Limb (tissue), 2 donors: ENCODE results near the gene ABCC11.
"Not testable (repeated sequence)": the region's sequence is repeated elsewhere in the genome, so short reads cannot be mapped to it uniquely, and the experiment has no call there.

Experiments
- DNase-seq, 2 donors: peaks; one replicate each; pipeline ENCODE4 v3.0.0-alpha.2; 2016; ENCODE audit errors: extremely low spot score in 2 of 2

ABCC11 gene

GRCh38 chr16:48250520-48251278 lies 3.4 kb upstream of the ABCC11 start:
- no peak for DNase-seq

GRCh38 chr16:48246066-48246465 lies 1.3 kb downstream of the ABCC11 start:
- DNase-seq: no peak

- DNase-seq: no peak
Measured at GRCh38 chr16:48244863-48245195, 2.5 kb downstream of the ABCC11 start.

- peak; percentile 89 to 94 for DNase-seq
Measured at GRCh38 chr16:48244080-48244862, 3.1 kb downstream of the ABCC11 start, which contains the start of gene LONP2. LONP2 (plus strand) TSS chr16:48244300; CDS start chr16:48244389, 89 bp downstream.

- DNase-seq: not testable (repeated sequence)
Measured at GRCh38 chr16:48240147-48240546, 7.2 kb downstream of the ABCC11 start.

- no peak for DNase-seq
Measured at GRCh38 chr16:48236286-48236685, 11.1 kb downstream of the ABCC11 start.

GRCh38 chr16:48235556-48236136 lies 11.7 kb downstream of the ABCC11 start:
- no peak for DNase-seq

GRCh38 chr16:48235058-48235555 lies 12.2 kb downstream of the ABCC11 start:
- DNase-seq: no peak

GRCh38 chr16:48234630-48235029 lies 12.7 kb downstream of the ABCC11 start:
- no peak for DNase-seq

GRCh38 chr16:48232493-48233040 lies 14.8 kb downstream of the ABCC11 start:
- no peak for DNase-seq

GRCh38 chr16:48231727-48232492 lies 15.4 kb downstream of the ABCC11 start:
- DNase-seq: no peak

GRCh38 chr16:48225456-48225855 lies 21.9 kb downstream of the ABCC11 start:
- DNase-seq: no peak

GRCh38 chr16:48223490-48223889 lies 23.8 kb downstream of the ABCC11 start:
- DNase-seq: no peak

GRCh38 chr16:48220891-48221290 lies 26.4 kb downstream of the ABCC11 start:
- DNase-seq: no peak

GRCh38 chr16:48218473-48218872 lies 28.9 kb downstream of the ABCC11 start:
- no peak for DNase-seq

GRCh38 chr16:48217708-48218107 lies 29.6 kb downstream of the ABCC11 start:
- no peak for DNase-seq

GRCh38 chr16:48215738-48216137 lies 31.6 kb downstream of the ABCC11 start:
- DNase-seq: no peak

GRCh38 chr16:48212033-48212432 lies 35.3 kb downstream of the ABCC11 start:
- DNase-seq: no peak

GRCh38 chr16:48210747-48211146 lies 36.6 kb downstream of the ABCC11 start:
- no peak for DNase-seq

- no peak for DNase-seq
Measured at GRCh38 chr16:48206594-48207242, 40.6 kb downstream of the ABCC11 start.

- DNase-seq: no peak
Measured at GRCh38 chr16:48204825-48205151, 42.6 kb downstream of the ABCC11 start.
